GM18498 (cell line): ENCODE measurements around the gene TRPC5OS.

Experiments
- ATAC-seq: cut with Tn5 transposase; IDR thresholded peaks from one replicate; pipeline ENCODE4 v1.9.1; 2021; ENCODE audit warnings: mild to moderate bottlenecking, moderate library complexity; ENCODE audit not compliant: unreplicated experiment

The TRPC5OS gene

DNA sequence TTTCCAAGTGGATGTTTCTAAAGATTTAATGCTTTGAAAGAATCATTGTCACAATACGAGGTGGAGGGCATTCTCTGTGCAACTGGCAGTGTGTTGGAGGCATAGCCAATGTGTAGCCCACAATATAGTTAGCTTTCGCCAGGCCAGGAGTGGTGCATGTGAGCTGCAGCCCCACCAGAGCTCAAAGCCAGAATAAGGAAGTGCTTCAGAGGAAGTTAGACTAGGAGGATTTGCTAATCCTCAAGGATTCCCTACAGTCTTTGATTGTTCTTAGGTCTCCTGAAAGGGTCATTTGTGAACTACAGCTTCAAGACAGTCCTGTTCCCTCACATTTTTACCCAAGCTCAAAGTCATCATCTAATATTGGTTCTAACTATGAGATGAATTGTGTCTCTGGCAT, 16.4 kb downstream of the TRPC5OS start:
- no peak for ATAC-seq

- ATAC-seq, result no peak
Observed at GRCh38 chrX:111896148-111896547, 20.2 kb downstream of the TRPC5OS start.

DNA sequence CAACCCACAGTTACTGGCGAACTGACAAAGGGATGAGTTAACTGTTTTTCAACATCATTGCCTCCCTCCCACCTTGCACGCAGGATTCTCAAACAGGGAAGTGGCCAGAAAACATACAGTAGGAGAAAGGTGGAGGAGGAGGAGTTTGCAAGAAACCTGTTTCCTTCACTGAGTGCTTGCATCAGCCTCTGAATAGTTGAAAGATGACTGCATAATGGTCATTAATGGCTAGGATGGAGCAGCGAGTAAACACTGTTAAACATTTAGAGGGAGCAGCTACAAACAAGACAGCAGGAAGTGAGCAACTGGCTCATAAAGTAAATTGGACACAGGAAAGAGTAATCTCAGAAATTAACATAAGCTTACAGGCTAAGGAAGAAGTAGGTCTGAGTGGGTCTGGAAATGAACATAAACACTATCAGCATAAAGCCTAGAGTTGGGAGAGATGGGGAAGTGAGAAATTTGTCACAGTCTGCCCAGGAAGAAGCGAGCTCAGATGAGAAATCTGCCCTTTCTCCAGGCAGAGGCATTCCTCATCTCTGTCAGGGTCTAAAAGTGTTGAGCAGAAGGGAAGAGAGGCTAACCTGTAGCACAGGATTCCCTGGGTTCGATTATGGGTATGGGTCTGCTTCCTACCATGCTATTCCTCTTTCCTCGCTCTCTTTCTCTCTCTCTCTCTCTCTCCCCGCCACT, 38.6 kb downstream of the TRPC5OS start:
- ATAC-seq, result no peak

- ATAC-seq, result no peak
Observed at GRCh38 chrX:111917591-111917990, 41.6 kb downstream of the TRPC5OS start.

GRCh38 chrX:111928456-111928855, 52.5 kb downstream of the TRPC5OS start:
- ATAC-seq, result no peak
